T-helper 22 cell (primary cell): ENCODE measurements around the gene GPC6.
"Not testable (repeated sequence)": the region's sequence is repeated elsewhere in the genome, so short reads cannot be mapped to it uniquely, and the experiment has no call there.

Source experiments
- DNase-seq: peaks from one replicate; pipeline ENCODE4 v3.0.0-alpha.2; 2020; ENCODE audit warnings: low read depth

The GPC6 gene

GRCh38 chr13:93320942-93321341, 94.3 kb downstream of the GPC6 start:
- DNase-seq, result no peak

GRCh38 chr13:93323880-93324279, 97.3 kb downstream of the GPC6 start:
- DNase-seq, result not testable (repeated sequence)

- no peak for DNase-seq
Measured at GRCh38 chr13:93325303-93326233, 99.0 kb downstream of the GPC6 start.

- no peak for DNase-seq
Measured at GRCh38 chr13:93326234-93326811, 99.7 kb downstream of the GPC6 start.

- no peak for DNase-seq
Measured at GRCh38 chr13:93328943-93329342, 102.3 kb downstream of the GPC6 start.

- no peak for DNase-seq
Measured at GRCh38 chr13:93336728-93337127, 110.1 kb downstream of the GPC6 start.

GRCh38 chr13:93338030-93338429, 111.4 kb downstream of the GPC6 start:
- no peak for DNase-seq

GRCh38 chr13:93338906-93339305, 112.3 kb downstream of the GPC6 start:
- no peak for DNase-seq

GRCh38 chr13:93339550-93339949, 112.9 kb downstream of the GPC6 start:
- DNase-seq, result no peak

GRCh38 chr13:93341517-93341916, 114.9 kb downstream of the GPC6 start:
- no peak for DNase-seq

GRCh38 chr13:93343097-93343496, 116.5 kb downstream of the GPC6 start:
- DNase-seq, result no peak

- no peak for DNase-seq
Measured at GRCh38 chr13:93344048-93344705, 117.6 kb downstream of the GPC6 start.

GRCh38 chr13:93345024-93345423, 118.4 kb downstream of the GPC6 start:
- DNase-seq, result no peak

- no peak for DNase-seq
Measured at GRCh38 chr13:93345770-93346169, 119.2 kb downstream of the GPC6 start.

GRCh38 chr13:93352616-93353015, 126.0 kb downstream of the GPC6 start:
- no peak for DNase-seq

GRCh38 chr13:93355094-93355493, 128.5 kb downstream of the GPC6 start:
- DNase-seq, result no peak

GRCh38 chr13:93356469-93356868, 129.9 kb downstream of the GPC6 start:
- no peak for DNase-seq

- no peak for DNase-seq
Measured at GRCh38 chr13:93360021-93360420, 133.4 kb downstream of the GPC6 start.

- DNase-seq, result no peak
Measured at GRCh38 chr13:93361703-93362102, 135.1 kb downstream of the GPC6 start.

GRCh38 chr13:93364166-93364565, 137.6 kb downstream of the GPC6 start:
- DNase-seq, result no peak

- no peak for DNase-seq
Measured at GRCh38 chr13:93368296-93368695, 141.7 kb downstream of the GPC6 start.

- DNase-seq, result no peak
Measured at GRCh38 chr13:93368718-93369117, 142.1 kb downstream of the GPC6 start.

GRCh38 chr13:93372856-93373255, 146.2 kb downstream of the GPC6 start:
- DNase-seq, result no peak
